Measurements from ENCODE around the gene TUBA1A.
"Not testable (repeated sequence)": the region's sequence is repeated elsewhere in the genome, so short reads cannot be mapped to it uniquely, and the experiment has no call there.

TUBA1A gene

GRCh38 chr12:49198431-49199155, 9.7 kb upstream of the TUBA1A start:
- H3K9ac ChIP-seq (ENCODE audit: low read depth, low read length): no peak overlapping the region
- H3K36me3 ChIP-seq (ENCODE audit: insufficient read depth, low read length): no peaks in the 10 kb centered on the region
- peak overlapping the region; percentile 12 for H3K4me3 ChIP-seq (ENCODE audit: low read length)
- no peaks in the 10 kb centered on the region for H3K9me3 ChIP-seq (replicated peaks; ENCODE audit: low read length)
- H3K27me3 ChIP-seq (ENCODE audit: control insufficient read depth, insufficient read depth, low read length): no peaks in the 10 kb centered on the region
- H3K4me2 ChIP-seq (ENCODE audit: low read length): peak overlapping the region; percentile 69
- H3K4me1 ChIP-seq (ENCODE audit: control insufficient read depth, insufficient read depth, low read length): peaks cover 27% of the 10 kb centered on the region

GRCh38 chr12:49197256-49197655, 8.4 kb upstream of the TUBA1A start:
- Histone ChIP-seq H3K4me3 (ENCODE audit: low read length) (no peak overlapping the region), H3K9ac (ENCODE audit: low read depth, low read length) (no peak overlapping the region), H3K4me1 (ENCODE audit: control insufficient read depth, insufficient read depth, low read length) (peaks cover 27% of the 10 kb centered on the region), H3K27me3 (ENCODE audit: control insufficient read depth, insufficient read depth, low read length) (no peaks in the 10 kb centered on the region), H3K36me3 (ENCODE audit: insufficient read depth, low read length) (no peaks in the 10 kb centered on the region), H3K4me2 (ENCODE audit: low read length) (no peak overlapping the region), H3K9me3 (replicated peaks; ENCODE audit: low read length) (no peaks in the 10 kb centered on the region)

- Histone ChIP-seq H3K27me3 (ENCODE audit: control insufficient read depth, insufficient read depth, low read length) (no peaks in the 10 kb centered on the region), H3K9ac (ENCODE audit: low read depth, low read length) (no peak overlapping the region), H3K9me3 (replicated peaks; ENCODE audit: low read length) (no peaks in the 10 kb centered on the region), H3K4me3 (ENCODE audit: low read length) (no peak overlapping the region), H3K4me2 (ENCODE audit: low read length) (no peak overlapping the region), H3K4me1 (ENCODE audit: control insufficient read depth, insufficient read depth, low read length) (peaks cover 13% of the 10 kb centered on the region), H3K36me3 (ENCODE audit: insufficient read depth, low read length) (no peaks in the 10 kb centered on the region)
These were observed 6.9 kb upstream of the TUBA1A start for GRCh38 chr12:49195736-49196135.

- H3K4me3 ChIP-seq (ENCODE audit: low read length): not testable (repeated sequence)
These were observed 4.9 kb upstream of the TUBA1A start for GRCh38 chr12:49193746-49194145.

GRCh38 chr12:49191498-49191897, 2.6 kb upstream of the TUBA1A start:
- H3K36me3 ChIP-seq (ENCODE audit: insufficient read depth, low read length); H3K4me2 ChIP-seq (ENCODE audit: low read length); H3K27me3 ChIP-seq (ENCODE audit: control insufficient read depth, insufficient read depth, low read length); H3K9ac ChIP-seq (ENCODE audit: low read depth, low read length); H3K9me3 ChIP-seq (replicated peaks; ENCODE audit: low read length); H3K4me3 ChIP-seq (ENCODE audit: low read length): not testable (repeated sequence)
- peaks cover 17% of the 10 kb centered on the region for H3K4me1 ChIP-seq (ENCODE audit: control insufficient read depth, insufficient read depth, low read length)

More at GRCh38 chr12:49193746-49194145, 4.9 kb upstream of the TUBA1A start:
- H3K9ac ChIP-seq (ENCODE audit: low read depth, low read length); H3K9me3 ChIP-seq (replicated peaks; ENCODE audit: low read length); H3K27me3 ChIP-seq (ENCODE audit: control insufficient read depth, insufficient read depth, low read length); H3K4me2 ChIP-seq (ENCODE audit: low read length); H3K36me3 ChIP-seq (ENCODE audit: insufficient read depth, low read length): not testable (repeated sequence)
- peaks cover 19% of the 10 kb centered on the region for H3K4me1 ChIP-seq (ENCODE audit: control insufficient read depth, insufficient read depth, low read length)

- no peak overlapping the region for H3K4me3 ChIP-seq (ENCODE audit: low read length)
- no peak overlapping the region for H3K9ac ChIP-seq (ENCODE audit: low read depth, low read length)
- peaks cover 21% of the 10 kb centered on the region for H3K4me1 ChIP-seq (ENCODE audit: control insufficient read depth, insufficient read depth, low read length)
- peaks cover 5% of the 10 kb centered on the region for H3K36me3 ChIP-seq (ENCODE audit: insufficient read depth, low read length)
- H3K9me3 ChIP-seq (replicated peaks; ENCODE audit: low read length): no peaks in the 10 kb centered on the region
- H3K27me3 ChIP-seq (ENCODE audit: control insufficient read depth, insufficient read depth, low read length): no peaks in the 10 kb centered on the region
- no peak overlapping the region for H3K4me2 ChIP-seq (ENCODE audit: low read length)
These were observed 2.1 kb upstream of the TUBA1A start for GRCh38 chr12:49190974-49191373.

GRCh38 chr12:49189731-49190716, 1.1 kb upstream of the TUBA1A start:
- H3K9ac ChIP-seq (ENCODE audit: low read depth, low read length): peak overlapping the region; percentile 98
- H3K36me3 ChIP-seq (ENCODE audit: insufficient read depth, low read length): peaks cover 14% of the 10 kb centered on the region
- peaks cover 21% of the 10 kb centered on the region for H3K4me1 ChIP-seq (ENCODE audit: control insufficient read depth, insufficient read depth, low read length)
- peak overlapping the region; percentile 84 for H3K4me2 ChIP-seq (ENCODE audit: low read length)
- no peaks in the 10 kb centered on the region for H3K9me3 ChIP-seq (replicated peaks; ENCODE audit: low read length)
- peak overlapping the region; percentile 90 for H3K4me3 ChIP-seq (ENCODE audit: low read length)
- H3K27me3 ChIP-seq (ENCODE audit: control insufficient read depth, insufficient read depth, low read length): no peaks in the 10 kb centered on the region

GRCh38 chr12:49188201-49188915, 522 bp downstream of the TUBA1A start:
- peak overlapping the region; percentile 90 for H3K4me3 ChIP-seq (ENCODE audit: low read length)
- H3K36me3 ChIP-seq (ENCODE audit: insufficient read depth, low read length): peaks cover 20% of the 10 kb centered on the region
- H3K9ac ChIP-seq (ENCODE audit: low read depth, low read length): peak overlapping the region; percentile 98
- H3K27me3 ChIP-seq (ENCODE audit: control insufficient read depth, insufficient read depth, low read length): no peaks in the 10 kb centered on the region
- peak overlapping the region; percentile 84 for H3K4me2 ChIP-seq (ENCODE audit: low read length)
- H3K4me1 ChIP-seq (ENCODE audit: control insufficient read depth, insufficient read depth, low read length): peaks cover 21% of the 10 kb centered on the region
- H3K9me3 ChIP-seq (replicated peaks; ENCODE audit: low read length): no peaks in the 10 kb centered on the region

- H3K4me3 ChIP-seq (ENCODE audit: low read length): peak overlapping the region; percentile 90
- H3K9ac ChIP-seq (ENCODE audit: low read depth, low read length): peak overlapping the region; percentile 98
- peak overlapping the region; percentile 84 for H3K4me2 ChIP-seq (ENCODE audit: low read length)
- no peaks in the 10 kb centered on the region for H3K27me3 ChIP-seq (ENCODE audit: control insufficient read depth, insufficient read depth, low read length)
- H3K36me3 ChIP-seq (ENCODE audit: insufficient read depth, low read length): peaks cover 20% of the 10 kb centered on the region
- no peaks in the 10 kb centered on the region for H3K9me3 ChIP-seq (replicated peaks; ENCODE audit: low read length)
- peaks cover 21% of the 10 kb centered on the region for H3K4me1 ChIP-seq (ENCODE audit: control insufficient read depth, insufficient read depth, low read length)
These were observed 1.7 kb downstream of the TUBA1A start for GRCh38 chr12:49187184-49187583.

- Histone ChIP-seq H3K36me3 (ENCODE audit: insufficient read depth, low read length) (peaks cover 20% of the 10 kb centered on the region), H3K4me2 (ENCODE audit: low read length) (peak overlapping the region; percentile 84), H3K4me3 (ENCODE audit: low read length) (peak overlapping the region; percentile 90), H3K9ac (ENCODE audit: low read depth, low read length) (peak overlapping the region; percentile 98), H3K4me1 (ENCODE audit: control insufficient read depth, insufficient read depth, low read length) (peaks cover 21% of the 10 kb centered on the region)
- not testable (repeated sequence) for H3K27me3 ChIP-seq (ENCODE audit: control insufficient read depth, insufficient read depth, low read length); H3K9me3 ChIP-seq (replicated peaks; ENCODE audit: low read length)
These were observed 2.6 kb downstream of the TUBA1A start for GRCh38 chr12:49186307-49186706.

- not testable (repeated sequence) for H3K9ac ChIP-seq (ENCODE audit: low read depth, low read length); H3K4me2 ChIP-seq (ENCODE audit: low read length); H3K27me3 ChIP-seq (ENCODE audit: control insufficient read depth, insufficient read depth, low read length); H3K9me3 ChIP-seq (replicated peaks; ENCODE audit: low read length); H3K4me3 ChIP-seq (ENCODE audit: low read length)
- H3K36me3 ChIP-seq (ENCODE audit: insufficient read depth, low read length): peaks cover 20% of the 10 kb centered on the region
- peaks cover 11% of the 10 kb centered on the region for H3K4me1 ChIP-seq (ENCODE audit: control insufficient read depth, insufficient read depth, low read length)
These were observed 4.2 kb downstream of the TUBA1A start for GRCh38 chr12:49184697-49185096.
